NB4 (cell line): ENCODE measurements around the gene EPHB1.

ENCODE experiments used
- CTCF ChIP-seq: IDR thresholded peaks from one replicate; pipeline ENCODE4 v1.5.1; 2012; ENCODE audit warnings: low read depth, low read length
- MYC ChIP-seq: IDR thresholded peaks from 2 replicates; pipeline ENCODE4 v1.6.1; 2011; ENCODE audit warnings: low read depth, low read length

- TF ChIP-seq CTCF, result no peak
- TF ChIP-seq MYC, result no peak
Measured at GRCh38 chr3:135176881-135177280, 381.8 kb downstream of the EPHB1 start.
